Islet precursor cell (in vitro differentiated cells): ENCODE results near the gene IQGAP1.

ENCODE experiments used
- DNase-seq: peaks from one replicate; pipeline ENCODE4 v3.0.0-alpha.2; 2018

IQGAP1 gene

GRCh38 chr15:90441027-90441426, 53.0 kb downstream of the IQGAP1 start:
- DNase-seq = no peak

- DNase-seq = no peak
Measured at GRCh38 chr15:90442423-90442822, 54.4 kb downstream of the IQGAP1 start.

- no peak for DNase-seq
Measured at GRCh38 chr15:90449206-90449735, 61.2 kb downstream of the IQGAP1 start.

- DNase-seq = no peak
Measured at GRCh38 chr15:90451053-90451850, 63.2 kb downstream of the IQGAP1 start.

GRCh38 chr15:90456236-90456635, 68.2 kb downstream of the IQGAP1 start:
- DNase-seq = no peak

GRCh38 chr15:90458061-90458460, 70.0 kb downstream of the IQGAP1 start:
- no peak for DNase-seq

- no peak for DNase-seq
Measured at GRCh38 chr15:90459368-90459767, 71.3 kb downstream of the IQGAP1 start.

GRCh38 chr15:90460142-90460824, 72.2 kb downstream of the IQGAP1 start:
- no peak for DNase-seq

- no peak for DNase-seq
Measured at GRCh38 chr15:90463381-90463780, 75.3 kb downstream of the IQGAP1 start.

- no peak for DNase-seq
Measured at GRCh38 chr15:90465140-90465929, 77.3 kb downstream of the IQGAP1 start.

GRCh38 chr15:90465930-90466567, 78.0 kb downstream of the IQGAP1 start:
- DNase-seq = no peak

GRCh38 chr15:90469723-90470122, 81.7 kb downstream of the IQGAP1 start:
- DNase-seq = no peak

GRCh38 chr15:90470453-90470852, 82.4 kb downstream of the IQGAP1 start:
- no peak for DNase-seq

GRCh38 chr15:90471126-90471525, 83.1 kb downstream of the IQGAP1 start:
- DNase-seq = no peak

GRCh38 chr15:90471769-90472168, 83.7 kb downstream of the IQGAP1 start:
- no peak for DNase-seq

GRCh38 chr15:90478846-90479481, 90.9 kb downstream of the IQGAP1 start:
- DNase-seq = no peak

- peak; percentile 93 for DNase-seq
Measured at GRCh38 chr15:90479656-90480055, 91.6 kb downstream of the IQGAP1 start.

GRCh38 chr15:90481023-90481422, 93.0 kb downstream of the IQGAP1 start:
- no peak for DNase-seq

- peak; percentile 65 for DNase-seq
Measured at GRCh38 chr15:90482124-90483011, 94.3 kb downstream of the IQGAP1 start.

- no peak for DNase-seq
Measured at GRCh38 chr15:90483012-90483307, 94.9 kb downstream of the IQGAP1 start.

- DNase-seq = no peak
Measured at GRCh38 chr15:90483637-90484036, 95.6 kb downstream of the IQGAP1 start.
